A673 (cell line): ENCODE measurements around the gene NHSL1. TPM values are rescaled to one million over a fixed set of nuclear protein-coding genes. Genes with fewer than 3 reads are reported as not detected.

Experiments used
- BruUV-seq: library from RNA; stranded (reverse); fragments of 400-500 nt; replicated peaks from 2 replicates; lab custom pipeline; 2021; lab: Mats Ljungman, UMichigan
- CTCF ChIA-PET: fragments of 300-600 bp; sonication (Branson Sonifier 250); formaldehyde crosslinking; loops from one replicate; lab custom pipeline; 2022; ENCODE audit warnings: antibody characterized with exemption; lab: Charles Lee
- POLR2A ChIA-PET: fragments of 300-600 bp; sonication (Branson Sonifier 250); formaldehyde crosslinking; loops from one replicate; lab custom pipeline; 2022; ENCODE audit warnings: antibody characterized with exemption; ENCODE audit not compliant: low non-redundant PET; lab: Charles Lee
- DNase-seq: peaks from one replicate; pipeline ENCODE4 v3.0.0-alpha.2; 2015; ENCODE audit warnings: low spot score
- H3K27ac ChIP-seq: fragments of 200-600 bp; sonication (generic); 2 replicates; pipeline ENCODE4 v1.5.1; 2016; ENCODE audit warnings: mixed run types, low read depth, mild to moderate bottlenecking, mixed read lengths, antibody characterized with exemption, low read length; ENCODE audit not compliant: poor library complexity, severe bottlenecking
- H3K27me3 ChIP-seq: fragments of 200-600 bp; sonication (generic); replicated peaks from 2 replicates; pipeline ENCODE4 v1.6.1; 2017; ENCODE audit warnings: mixed run types, low read depth, mild to moderate bottlenecking, mixed read lengths, antibody characterized with exemption, low read length; ENCODE audit not compliant: insufficient read depth, poor library complexity
- H3K36me3 ChIP-seq: fragments of 200-600 bp; sonication (generic); 2 replicates; pipeline ENCODE4 v1.6.1; 2016; ENCODE audit warnings: mixed run types, mild to moderate bottlenecking, mixed read lengths, antibody characterized with exemption, low read length; ENCODE audit not compliant: insufficient read depth, poor library complexity, severe bottlenecking
- H3K4me1 ChIP-seq: fragments of 200-600 bp; sonication (generic); 2 replicates; pipeline ENCODE4 v1.6.1; 2017; ENCODE audit warnings: mixed run types, mild to moderate bottlenecking, mixed read lengths, antibody characterized with exemption, low read length; ENCODE audit not compliant: insufficient read depth, poor library complexity, severe bottlenecking
- H3K4me3 ChIP-seq: fragments of 200-600 bp; sonication (generic); 2 replicates; pipeline ENCODE4 v1.5.1; 2016; ENCODE audit warnings: low read depth, mixed run types, mild to moderate bottlenecking, mixed read lengths, low read length; ENCODE audit not compliant: poor library complexity, severe bottlenecking
- H3K9me3 ChIP-seq: fragments of 200-600 bp; sonication (generic); 2 replicates; pipeline ENCODE4 v1.6.1; 2016; ENCODE audit warnings: mixed run types, low read depth, mild to moderate bottlenecking, mixed read lengths, antibody characterized with exemption, low read length; ENCODE audit not compliant: poor library complexity, severe bottlenecking
- CTCF ChIP-seq: fragments of 300-800, 200-600 bp; sonication (generic); conservative IDR thresholded peaks from 2 replicates; pipeline ENCODE4 v1.5.1; 2017; ENCODE audit warnings: low read depth, mild to moderate bottlenecking, antibody characterized with exemption, low read length, moderate library complexity, mixed read lengths
- EZH2 ChIP-seq: fragments of 200-600 bp; sonication (generic); IDR thresholded peaks from 2 replicates; pipeline ENCODE4 v1.6.1; 2017; ENCODE audit warnings: borderline replicate concordance, low read depth, mild to moderate bottlenecking, mixed read lengths, antibody characterized with exemption, low read length; ENCODE audit not compliant: poor library complexity, severe bottlenecking
- intact Hi-C: fragments of 100-400 bp; cut with micrococcal nuclease; formaldehyde crosslinking; loops from one replicate; pipeline ENCODE4 v1.10.0; 2022; ENCODE audit not compliant: unreplicated experiment
- total RNA-seq: library from RNA; stranded (reverse); gene quantifications from 2 replicates; pipeline ENCODE4 v1.2.3, GENCODE V29; 2021

NHSL1 gene
- total RNA-seq, 1 experiment from 2014 or later: 33.1 TPM

- no peaks in the 10 kb centered on the region for H3K9me3 ChIP-seq
- DNase-seq: no peak
- H3K4me1 ChIP-seq: peaks cover 3% of the 10 kb centered on the region
- TF ChIP-seq CTCF: no peak
- TF ChIP-seq EZH2: no peak
- CTCF ChIA-PET: no interaction called here
- H3K4me3 ChIP-seq: no peak overlapping the region
- H3K36me3 ChIP-seq: no peaks in the 10 kb centered on the region
- no peaks in the 10 kb centered on the region for H3K27me3 ChIP-seq
- POLR2A ChIA-PET: interaction anchor here (0.7 kb wide), 1 partner anchor 35 kb away, joined by 3 read pairs; no protein-coding TSS in a partner anchor
- no TSS peak for BruUV-seq
- H3K27ac ChIP-seq: no peak overlapping the region
- intact Hi-C loops: no loop called here
These were observed 18.9 kb downstream of the NHSL1 start for GRCh38 chr6:138480279-138480949.

DNA sequence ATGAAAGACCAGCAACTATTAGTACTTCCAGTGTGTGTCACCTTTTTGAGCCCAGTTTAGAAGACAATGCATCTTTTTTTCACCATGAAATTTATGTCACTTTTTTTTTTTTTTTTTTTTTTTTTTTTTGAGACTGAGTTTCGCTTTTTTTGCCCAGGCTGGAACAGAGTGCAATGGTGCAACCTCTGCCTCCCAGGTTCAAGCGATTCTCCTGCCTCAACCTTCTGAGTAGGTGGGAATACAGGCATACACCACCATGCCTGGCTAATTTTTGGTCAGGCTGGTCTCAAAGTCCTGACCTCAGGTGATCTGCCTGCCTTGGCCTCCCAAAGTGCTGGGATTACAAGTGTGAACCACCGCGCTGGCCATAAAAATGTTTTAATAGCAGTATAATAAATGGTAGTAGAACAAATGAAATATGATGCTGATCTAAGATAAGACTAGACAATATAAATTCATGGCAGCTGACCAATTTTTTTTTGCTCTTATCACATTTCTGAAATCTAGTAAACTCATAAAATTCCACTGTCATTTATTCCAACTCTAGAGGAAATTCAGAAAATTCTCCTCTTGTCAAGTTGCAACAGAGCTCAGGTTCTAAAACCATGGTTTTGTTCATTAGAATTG is 21.3 kb downstream of the NHSL1 start:
- no peak for TF ChIP-seq CTCF
- no peak for TF ChIP-seq EZH2
- Histone ChIP-seq H3K4me3 (no peak overlapping the region), H3K36me3 (no peaks in the 10 kb centered on the region), H3K27me3 (no peaks in the 10 kb centered on the region), H3K4me1 (no peaks in the 10 kb centered on the region), H3K27ac (no peak overlapping the region), H3K9me3 (no peaks in the 10 kb centered on the region)
- DNase-seq: no peak
- intact Hi-C loops: no loop called here
- POLR2A ChIA-PET: interaction anchor here (0.7 kb wide), 1 partner anchor 15 kb away, joined by 3 read pairs; no protein-coding TSS in a partner anchor
- CTCF ChIA-PET: no interaction called here
- no TSS peak for BruUV-seq

- Histone ChIP-seq H3K4me3 (no peak overlapping the region), H3K36me3 (no peaks in the 10 kb centered on the region), H3K27ac (no peak overlapping the region), H3K4me1 (no peaks in the 10 kb centered on the region), H3K9me3 (no peaks in the 10 kb centered on the region), H3K27me3 (no peaks in the 10 kb centered on the region)
- no peak for DNase-seq
- no TSS peak for BruUV-seq
- ChIA-PET POLR2A (no interaction called here), CTCF (no interaction called here)
- TF ChIP-seq CTCF (no peak), EZH2 (no peak)
- intact Hi-C loops: no loop called here
These were observed 23.2 kb downstream of the NHSL1 start for GRCh38 chr6:138476116-138476515.
